C4-2B (cell line): ENCODE results near the gene DLL3.

Source experiments
- ZFX ChIP-seq: fragments of 450-650 bp; IDR thresholded peaks from 2 replicates; pipeline ENCODE4 v1.6.1; 2017
- TF ChIP-seq, protein P1 (sequence below): fragments of 450-650 bp; conservative IDR thresholded peaks from 2 replicates; pipeline ENCODE4 v1.5.1; 2017; ENCODE audit warnings: mild to moderate bottlenecking

DNA sequence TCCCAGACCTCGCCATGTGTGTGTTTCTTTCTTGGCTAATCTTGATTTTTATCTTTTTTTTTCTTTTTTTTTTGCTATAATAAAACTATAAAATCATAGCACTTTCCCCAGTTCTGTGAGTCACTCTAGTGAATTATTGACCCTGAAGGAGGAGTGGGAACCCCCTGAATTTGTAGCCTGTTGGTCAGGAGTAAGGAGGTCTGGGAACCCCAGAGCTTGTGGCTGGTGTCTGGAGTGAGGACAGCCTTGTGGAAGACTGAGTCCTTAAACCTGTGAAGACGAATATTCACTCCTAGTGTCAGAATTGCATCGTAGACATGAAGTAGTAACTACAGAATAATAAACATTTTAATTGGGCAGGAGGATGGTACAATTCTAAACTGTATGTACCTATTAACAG is 26.5 kb downstream of the DLL3 start:
- no peak for TF ChIP-seq ZFX
- TF ChIP-seq, protein P1, sequence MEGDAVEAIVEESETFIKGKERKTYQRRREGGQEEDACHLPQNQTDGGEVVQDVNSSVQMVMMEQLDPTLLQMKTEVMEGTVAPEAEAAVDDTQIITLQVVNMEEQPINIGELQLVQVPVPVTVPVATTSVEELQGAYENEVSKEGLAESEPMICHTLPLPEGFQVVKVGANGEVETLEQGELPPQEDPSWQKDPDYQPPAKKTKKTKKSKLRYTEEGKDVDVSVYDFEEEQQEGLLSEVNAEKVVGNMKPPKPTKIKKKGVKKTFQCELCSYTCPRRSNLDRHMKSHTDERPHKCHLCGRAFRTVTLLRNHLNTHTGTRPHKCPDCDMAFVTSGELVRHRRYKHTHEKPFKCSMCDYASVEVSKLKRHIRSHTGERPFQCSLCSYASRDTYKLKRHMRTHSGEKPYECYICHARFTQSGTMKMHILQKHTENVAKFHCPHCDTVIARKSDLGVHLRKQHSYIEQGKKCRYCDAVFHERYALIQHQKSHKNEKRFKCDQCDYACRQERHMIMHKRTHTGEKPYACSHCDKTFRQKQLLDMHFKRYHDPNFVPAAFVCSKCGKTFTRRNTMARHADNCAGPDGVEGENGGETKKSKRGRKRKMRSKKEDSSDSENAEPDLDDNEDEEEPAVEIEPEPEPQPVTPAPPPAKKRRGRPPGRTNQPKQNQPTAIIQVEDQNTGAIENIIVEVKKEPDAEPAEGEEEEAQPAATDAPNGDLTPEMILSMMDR: no peak
